Measurements from ENCODE around the gene PARD6B.

The PARD6B gene

DNA sequence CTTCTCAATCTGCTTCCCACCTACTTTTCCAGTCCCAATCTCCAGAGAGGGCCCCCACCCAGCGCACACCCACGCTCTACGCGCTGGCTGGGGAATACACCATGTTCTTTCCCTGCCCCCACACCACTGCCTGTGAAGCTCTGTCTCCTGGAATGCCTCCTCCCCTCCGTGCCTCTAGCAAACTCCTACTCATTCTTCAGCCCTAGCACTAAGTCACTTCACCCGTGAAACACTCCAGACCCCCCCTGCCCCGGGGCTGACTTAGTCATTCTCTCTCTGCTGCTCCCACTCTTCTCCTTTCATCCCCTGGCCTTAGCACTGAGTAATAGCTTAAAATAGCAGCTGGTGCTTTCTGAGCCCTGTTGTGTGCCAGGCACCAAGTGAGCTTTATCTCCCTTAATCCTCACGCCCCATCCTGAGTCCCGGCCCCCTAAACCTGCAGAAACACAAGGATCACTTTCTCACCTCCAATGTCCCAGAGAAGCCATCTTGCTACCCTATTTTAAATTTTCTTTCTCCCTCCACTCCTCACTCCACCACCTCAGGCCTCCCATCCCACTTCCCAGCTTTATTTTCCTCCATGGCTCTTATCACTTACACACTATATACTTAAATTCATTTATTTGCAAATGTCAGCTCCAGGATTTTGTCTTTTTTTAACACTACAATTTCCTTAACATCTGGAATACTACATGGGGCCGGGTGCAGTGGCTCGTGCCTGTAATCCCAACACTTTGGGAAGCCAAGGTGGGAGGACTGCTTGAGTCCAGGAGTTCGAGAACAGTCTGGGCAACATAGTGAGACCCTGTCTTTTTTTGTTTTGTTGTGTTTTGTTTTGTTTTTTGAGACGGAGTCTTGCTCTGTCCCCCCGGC lies 6.3 kb upstream of the PARD6B start:
- peak; percentile 88 for DNase-seq

DNA sequence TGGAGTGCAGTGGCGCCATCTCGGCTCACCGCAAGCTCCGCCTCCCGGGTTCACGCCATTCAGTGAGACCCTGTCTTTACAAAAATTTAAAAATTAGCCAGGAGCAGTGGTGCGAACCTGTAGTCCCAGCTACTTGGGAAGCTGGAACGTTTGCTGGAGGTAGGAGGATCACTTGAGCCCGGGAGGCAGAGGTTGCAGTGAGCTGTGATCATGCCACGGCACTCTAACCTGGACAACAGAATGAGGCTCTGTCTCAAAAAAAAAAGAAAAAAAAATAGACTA lies 5.7 kb upstream of the PARD6B start:
- DNase-seq, result no peak

DNA sequence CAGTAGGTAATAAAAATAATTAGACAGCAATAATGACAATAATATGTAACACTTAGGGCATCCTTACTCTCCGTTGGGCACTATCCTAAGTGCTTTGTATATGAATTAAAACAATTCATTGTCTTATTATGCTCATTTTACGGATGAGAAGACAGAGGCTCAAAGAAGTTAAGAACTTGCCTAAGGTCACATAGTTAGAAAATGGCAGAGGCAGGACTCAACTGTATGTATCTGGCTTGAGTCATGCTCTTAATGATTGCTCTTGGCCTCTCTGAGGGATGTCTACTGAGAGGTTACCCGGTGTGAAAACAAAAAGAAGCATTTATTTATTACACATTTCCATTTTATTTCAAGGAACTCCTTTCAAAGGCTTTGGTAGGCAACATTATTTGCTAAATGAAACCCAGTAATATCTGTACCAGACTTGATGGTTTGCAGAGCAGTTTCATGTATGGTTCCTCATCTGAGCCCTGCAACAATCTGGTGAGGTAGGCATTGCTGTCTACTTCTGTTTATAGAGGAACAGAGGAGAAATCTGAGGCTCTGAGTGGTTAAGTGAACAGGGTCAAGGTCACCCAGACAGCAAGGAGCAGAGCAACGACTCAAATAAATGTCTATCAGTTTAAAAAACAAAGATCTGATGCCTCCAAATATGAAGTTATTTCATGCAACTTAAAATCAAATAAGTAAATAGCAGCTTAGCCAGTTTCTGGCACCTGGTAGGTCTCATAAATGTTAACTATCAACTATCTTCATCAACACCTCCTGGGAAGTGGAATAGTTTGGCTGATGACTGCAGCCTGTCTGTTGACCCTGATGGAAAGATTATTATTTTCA lies 4.2 kb upstream of the PARD6B start:
- no peak for DNase-seq

DNA sequence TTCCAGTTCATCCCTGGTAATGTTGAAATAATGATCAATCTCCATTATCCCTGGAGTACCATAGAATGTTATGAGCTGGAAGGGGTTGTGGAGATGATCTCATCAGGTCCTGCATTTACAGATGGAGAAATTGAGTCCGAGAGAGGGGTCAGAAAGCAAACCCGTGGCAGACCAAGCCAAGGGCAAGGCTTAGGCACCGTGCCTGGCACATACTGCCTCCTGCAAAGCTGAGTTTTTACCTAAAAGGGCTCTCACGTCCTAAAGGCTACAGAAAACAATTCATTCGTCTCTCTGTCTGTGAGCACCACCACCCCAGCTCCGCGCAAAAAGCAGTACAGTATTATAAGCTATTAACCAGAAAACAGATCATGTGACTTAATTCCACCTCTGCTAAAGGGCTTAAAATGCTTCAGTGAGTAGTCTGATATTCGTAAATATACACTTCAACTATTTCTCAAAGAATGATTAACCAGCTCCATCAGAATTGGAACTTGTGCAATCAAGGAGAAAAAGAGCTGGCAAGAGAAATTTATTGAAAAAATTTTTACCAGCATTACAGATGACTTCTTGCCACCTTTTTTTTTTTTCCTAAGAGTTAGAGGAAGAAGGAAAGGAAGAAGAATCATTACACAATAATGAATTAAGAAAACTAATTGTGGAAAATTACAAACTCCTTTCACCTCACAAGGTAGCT lies 3.4 kb upstream of the PARD6B start:
- DNase-seq, result no peak

DNA sequence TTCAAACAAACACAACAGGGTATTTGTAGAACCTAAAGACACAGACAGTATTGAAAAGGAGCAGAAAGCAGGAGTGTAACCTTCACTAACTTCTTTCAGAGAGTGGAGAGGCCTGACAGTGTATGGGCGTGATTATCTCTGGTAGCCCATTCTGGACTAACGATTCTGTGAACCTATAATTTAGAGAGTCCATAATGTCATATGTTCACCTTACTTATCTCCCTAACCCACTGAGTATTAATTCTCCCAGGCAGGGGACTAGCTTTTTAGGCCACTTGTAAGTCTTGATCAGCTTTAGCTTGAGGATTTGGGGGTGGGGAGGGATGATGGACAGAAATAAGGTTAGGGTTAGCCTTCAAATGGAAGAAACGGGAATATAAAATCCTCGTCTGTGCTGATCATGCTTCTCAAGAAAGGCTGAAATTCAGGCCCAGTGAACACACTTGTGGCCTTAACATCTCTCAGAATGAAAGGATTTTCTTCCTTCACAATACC lies 2.8 kb upstream of the PARD6B start:
- no peak for DNase-seq

DNA sequence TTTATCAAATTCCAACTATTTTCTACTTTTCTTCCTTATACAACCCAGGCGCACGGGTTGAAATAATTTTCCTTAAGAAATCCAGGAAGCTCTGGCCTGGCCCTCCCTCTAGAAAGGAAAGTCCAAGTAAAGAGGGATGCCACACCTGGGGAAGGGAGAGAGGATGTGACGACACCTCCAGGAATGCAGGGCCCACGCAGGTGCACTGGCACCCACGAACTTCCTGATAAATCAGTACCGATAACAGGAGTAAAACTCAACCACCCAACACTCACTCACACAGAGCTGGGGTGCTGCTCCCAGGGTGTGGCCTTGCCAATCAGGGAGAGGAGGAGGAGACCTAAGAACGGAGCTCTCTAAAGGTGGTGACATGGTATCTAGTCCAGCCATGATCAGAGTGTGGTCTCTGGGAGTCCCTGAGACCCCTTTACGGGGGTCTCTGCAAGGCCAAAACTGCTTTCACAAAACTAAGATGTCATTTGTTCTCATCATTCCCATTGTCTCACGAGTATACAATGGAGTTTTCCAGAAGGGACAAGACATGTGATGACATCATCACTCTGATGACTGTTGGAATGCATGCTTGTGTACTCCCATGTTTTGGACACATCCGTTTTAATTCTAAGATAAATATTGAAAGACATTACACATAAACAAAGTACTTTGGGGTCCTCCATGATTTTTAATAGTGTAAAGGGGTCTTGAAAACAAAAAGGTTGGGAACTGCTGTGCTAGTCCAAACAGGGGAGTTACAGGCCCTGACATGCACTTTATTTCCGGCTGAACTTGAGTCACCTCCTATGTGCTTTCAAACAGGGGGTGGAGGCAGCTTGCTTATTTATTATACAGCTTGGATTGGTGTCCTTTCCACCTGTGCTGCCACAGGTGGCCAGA lies 2.2 kb upstream of the PARD6B start:
- DNase-seq, result no peak

DNA sequence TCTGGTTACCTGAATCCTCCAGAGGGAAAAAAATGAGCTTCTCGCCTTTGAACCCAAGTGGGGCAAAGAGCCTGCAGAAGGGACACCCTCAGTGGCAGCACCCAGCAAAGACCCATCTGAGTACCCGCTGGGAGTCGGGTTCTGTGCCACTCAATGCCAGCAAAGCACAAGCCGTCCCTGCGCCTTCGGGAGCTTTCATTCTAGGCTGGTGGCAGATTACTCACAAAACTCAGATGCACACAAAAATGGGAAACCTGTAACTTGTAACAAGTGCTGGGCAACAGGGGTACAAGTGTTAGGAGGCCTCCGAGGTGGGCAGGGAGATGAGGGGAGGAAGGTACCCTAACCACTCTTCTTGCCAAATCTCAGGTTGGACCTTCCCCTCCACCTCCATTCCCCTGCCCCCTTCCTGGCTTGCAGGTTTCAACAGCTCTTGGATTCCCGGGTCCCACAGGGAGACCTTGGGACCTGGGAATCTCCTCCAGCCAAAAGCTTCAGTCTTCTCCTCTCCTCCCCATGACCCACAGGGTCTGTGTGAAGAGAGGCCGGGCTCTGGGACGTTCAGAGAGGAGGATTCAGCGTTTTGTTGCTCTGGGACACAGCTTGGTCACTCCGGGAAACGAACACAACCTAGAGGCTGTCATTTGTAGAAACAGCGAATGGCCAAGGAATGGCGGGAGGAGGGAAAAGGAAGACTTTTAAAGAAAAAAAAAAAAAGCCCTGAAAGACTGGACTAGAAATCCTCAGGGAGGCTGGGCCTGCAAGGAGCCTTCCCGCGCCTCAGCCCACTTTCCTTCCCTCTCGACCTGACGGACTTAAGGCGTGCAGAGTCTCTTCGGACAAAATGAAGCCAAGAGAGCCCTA lies 1.2 kb upstream of the PARD6B start:
- DNase-seq, result no peak

DNA sequence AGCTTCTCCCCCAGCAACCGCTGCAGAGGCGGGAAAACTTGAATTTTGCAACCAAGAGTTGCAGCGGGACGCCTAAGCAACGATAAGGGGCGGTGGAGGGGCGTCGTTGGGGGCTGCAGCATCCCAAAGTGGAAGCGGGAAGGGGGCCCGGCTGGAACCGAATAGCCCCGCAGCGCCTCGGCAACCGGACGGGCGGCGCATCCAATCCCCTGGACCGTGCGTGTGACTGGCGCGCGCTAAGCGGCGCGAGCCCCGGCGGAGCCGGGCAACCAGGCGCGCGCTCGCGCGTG lies 670 bp upstream of the PARD6B start:
- no peak for DNase-seq

DNA sequence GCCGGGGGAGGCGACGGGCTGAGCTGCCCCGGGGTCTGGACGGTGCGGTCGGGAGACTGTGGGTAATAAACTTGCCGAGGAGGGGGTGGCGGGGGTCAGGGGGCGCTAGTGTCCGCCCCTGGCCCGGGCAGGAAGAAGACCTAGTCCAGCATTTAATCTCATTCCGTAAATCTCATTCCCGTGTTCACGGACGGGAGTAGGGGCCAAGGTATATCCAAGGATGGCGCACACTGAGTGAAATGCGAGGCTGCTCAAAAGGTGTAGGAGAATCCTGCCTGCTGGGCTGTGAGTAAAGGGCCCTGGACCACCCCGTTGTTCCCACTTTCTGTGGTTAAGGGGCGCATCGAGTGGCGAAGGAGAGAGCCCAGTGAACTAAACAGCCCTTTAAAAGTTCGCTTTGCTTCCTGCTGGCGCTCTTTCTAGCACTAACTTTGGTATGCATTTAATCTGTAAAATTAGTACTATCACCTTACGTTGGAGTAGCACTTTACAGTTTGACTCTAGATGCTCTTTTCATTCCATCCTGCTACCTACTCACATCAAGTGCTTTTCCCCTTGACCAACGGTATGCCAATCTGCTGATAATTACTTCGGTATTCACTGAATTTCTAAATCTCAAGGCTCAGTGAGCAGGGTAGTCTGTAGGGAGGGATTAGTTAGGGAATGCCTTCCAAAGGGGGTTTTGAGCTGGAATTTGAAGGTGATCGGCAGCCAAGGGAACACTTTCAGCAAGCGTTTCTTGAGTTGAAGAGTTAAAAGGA lies 730 bp downstream of the PARD6B start:
- no peak for DNase-seq

DNA sequence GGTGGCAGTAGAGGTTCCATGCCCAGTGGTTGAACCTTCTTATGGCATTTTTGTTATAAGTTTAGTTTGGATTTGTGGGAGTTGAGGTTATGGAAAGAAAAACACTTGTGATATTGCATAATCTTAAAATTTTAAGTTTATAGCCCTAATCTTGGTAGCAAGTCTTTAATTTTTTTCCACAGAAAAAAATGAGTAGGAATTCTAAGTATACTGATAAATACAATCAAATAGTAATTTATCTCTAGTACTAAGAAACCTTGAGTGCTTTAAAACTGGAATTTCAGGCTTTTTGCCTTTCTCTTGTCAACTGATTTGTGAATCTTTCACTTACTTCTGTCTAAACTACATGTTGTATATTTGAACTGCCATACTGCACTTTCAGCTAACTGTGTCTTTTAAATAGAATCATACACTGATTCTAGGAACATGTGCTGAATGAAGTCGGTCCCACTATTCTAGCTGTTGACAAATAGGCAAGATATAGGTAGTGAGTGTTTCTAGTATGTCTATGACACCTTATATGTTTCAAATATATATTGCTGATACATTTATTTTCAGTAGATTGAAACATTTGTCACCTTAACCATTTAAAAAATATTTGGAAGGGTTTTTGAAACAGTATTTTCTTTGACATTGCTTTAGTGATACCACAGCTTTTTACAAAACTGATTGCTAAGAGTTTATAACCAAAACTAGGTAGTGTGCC lies 2.4 kb downstream of the PARD6B start:
- no peak for DNase-seq

DNA sequence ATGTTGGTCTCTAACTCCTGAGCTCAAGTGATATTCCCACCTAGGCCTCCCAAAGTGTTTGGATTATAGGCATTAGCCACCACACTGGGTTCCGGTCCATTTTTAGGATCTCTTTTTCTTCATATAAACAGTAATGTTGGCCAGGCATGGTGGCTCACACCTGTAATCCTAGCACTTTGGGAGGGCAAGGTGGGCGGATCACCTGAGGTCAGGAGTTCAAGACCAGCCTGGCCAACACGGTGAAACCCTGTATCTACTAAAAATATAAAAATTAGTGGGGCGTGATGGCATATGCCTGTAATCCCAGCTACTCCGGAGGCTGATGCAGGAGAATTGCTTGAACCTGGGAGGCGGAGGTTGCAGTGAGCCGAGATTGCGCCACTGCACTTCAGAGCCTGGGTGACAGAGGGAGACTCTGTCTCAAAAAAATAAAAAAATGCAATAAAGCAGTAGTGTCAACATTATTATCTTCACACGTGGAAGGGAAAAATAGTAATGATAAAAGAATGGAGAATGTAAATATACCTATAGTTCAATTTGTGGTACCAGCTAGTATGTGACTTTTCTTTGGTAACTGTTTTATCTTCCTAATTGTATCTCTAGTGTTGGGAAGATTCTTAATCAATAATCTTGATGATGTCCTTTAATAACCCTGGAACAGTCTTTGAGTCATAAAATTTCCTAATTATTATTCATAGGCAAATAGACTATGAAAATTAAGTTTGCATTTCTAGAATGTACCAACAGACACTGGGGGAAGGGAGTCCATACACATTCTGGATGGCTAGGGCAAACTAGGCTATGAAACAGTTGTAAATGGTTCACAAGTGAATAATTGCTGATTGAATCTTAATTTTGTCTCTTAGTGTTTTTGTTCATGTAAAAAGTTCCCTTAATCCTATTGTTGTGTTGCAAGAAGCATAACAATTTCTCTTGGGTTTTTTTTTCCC lies 3.6 kb downstream of the PARD6B start:
- DNase-seq, result no peak

DNA sequence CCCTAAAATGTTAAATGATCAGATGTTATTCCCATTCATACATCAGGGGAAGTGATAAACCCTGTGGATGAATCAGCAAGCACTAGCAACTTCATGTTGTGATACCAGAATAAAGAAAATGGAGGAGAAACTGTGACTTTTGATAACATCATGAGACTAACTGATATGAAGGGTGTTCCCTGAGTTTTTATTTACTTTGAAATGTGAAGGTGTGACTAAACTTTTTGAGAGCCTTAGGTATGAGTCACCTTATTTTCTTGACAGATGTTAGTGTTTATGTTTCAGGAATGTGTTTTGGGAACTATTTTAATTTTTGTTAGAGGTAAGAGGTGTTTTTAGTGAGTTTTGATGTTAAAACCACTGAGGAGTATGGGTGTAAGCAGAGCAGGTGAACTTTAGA lies 4.4 kb downstream of the PARD6B start:
- DNase-seq, result no peak

DNA sequence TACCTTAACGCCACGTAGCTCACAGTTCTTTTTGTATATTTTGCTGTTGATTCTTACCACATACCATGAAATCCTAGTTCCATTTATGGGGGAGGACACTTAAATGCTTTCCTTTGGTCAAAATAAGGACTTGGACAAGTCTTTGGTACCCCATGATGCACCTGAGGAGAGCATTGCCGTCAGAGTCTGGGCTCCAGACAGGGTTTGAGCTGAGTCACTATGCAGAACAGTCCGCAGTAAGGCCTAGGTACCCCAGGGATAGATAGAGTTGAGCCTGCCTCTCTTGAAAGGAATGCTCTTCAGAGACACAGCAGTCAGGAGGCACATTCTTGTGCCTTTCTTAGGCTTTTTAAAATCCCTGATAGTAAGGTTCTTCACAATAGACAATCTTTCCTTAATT lies 6.0 kb downstream of the PARD6B start:
- DNase-seq, result no peak

DNA sequence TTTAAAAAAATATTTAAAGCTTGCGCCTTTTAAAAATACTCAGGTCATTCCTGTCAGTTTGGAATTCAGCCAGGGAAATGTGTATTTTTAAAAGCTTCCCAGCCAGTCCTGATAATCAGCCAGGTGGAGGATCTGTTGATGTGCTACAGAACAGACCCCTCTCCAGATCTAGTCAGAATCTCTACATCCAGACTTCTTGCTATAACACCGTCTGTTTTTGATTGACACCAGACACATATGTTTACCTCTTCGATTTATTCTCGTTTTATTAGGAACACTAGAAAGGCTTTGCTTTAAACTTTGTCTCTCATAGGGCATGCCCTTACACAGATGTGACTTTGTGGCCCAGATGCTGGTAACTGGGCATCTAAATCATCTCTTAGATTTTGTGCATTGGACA lies 11.7 kb downstream of the PARD6B start:
- DNase-seq, result no peak

DNA sequence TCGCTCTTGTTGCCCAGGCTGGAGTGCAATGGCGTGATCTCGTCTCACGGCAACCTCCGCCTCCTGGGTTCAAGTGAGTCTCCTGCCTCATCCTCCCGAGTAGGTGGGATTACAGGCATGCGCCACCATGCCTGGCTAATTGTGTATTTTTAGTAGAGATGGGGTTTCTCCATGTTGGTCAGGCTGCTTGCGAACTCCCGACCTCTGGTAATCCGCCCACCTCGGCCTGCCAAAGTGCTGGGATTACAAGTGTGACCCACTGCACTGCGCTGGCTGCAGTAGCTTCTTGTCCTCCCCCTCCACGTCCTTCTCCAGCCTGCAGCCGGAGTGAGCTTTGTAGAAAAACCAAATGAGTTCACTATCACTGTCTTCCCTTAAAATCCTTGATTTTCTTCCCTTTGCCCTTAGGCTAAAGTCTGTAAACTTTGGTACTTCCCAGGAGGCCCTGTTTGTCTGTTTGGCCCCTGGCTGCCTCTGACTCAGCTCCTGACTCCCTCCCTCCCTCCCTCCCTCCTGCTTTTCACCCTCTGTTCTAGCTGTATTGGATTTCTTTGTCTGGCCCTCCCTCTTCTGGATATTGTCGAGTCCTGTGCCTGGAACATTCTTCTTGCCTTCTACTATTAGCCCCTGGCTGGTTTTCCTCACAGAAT lies 12.9 kb downstream of the PARD6B start:
- no peak for DNase-seq

DNA sequence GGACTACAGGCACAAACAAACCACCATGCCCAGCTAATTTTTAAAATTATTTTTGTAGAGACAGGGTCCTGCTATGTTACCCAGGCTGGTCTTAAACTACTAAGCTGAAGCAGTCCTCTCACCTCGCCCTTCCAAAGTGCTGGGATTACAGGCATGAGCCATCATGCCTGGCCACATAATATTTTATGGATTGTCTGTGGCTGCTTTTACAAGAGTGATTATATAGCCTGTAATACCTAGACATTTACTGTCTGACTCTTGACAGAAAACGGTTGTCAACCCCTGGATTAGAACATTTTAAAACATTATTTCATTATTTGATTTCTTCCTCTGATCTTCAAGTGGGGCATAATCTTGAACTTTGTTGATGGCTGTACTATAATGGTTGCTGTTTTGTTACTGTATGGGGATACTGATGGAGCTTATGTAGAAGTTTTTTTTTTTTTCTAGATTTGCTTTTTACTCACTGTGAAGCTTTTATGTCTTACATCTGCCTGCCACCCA lies 14.3 kb downstream of the PARD6B start:
- no peak for DNase-seq

DNA sequence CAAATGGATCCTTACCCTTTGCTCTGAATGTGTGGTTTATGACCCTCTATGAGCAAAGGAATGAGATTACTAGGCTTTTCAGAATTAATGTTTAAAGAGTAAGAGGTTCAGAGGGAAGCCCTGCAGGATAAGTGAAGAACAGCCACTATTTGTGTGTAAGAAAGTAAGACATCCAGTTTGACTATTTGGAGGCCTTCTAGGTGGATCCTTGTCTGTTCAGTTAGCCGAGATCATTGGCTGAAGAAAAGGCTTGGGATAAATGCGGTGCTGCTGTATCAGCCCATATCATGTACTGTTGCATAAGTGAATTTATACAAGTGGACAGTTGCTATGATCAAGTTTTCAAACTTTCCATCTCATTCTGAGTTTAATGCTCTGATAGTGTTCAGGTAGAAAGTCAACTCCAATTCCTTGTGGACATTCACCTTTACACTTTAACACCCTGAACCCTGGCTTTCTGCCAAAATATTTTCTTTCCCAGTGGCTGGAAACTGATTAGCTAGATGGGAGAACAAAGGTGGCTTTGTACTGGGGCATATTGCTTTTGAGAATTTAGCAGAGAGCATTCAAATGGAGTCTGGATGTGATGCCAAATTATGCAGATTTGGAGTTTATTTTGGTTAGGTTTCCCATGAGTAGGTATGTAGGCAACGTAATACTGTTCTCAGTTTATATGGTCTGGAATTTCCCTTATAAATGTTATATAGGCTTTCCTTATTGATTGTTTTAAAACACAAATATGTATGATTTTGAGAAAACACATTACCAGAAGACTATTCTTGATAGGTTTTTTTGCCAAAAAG lies 15.0 kb downstream of the PARD6B start:
- no peak for DNase-seq

DNA sequence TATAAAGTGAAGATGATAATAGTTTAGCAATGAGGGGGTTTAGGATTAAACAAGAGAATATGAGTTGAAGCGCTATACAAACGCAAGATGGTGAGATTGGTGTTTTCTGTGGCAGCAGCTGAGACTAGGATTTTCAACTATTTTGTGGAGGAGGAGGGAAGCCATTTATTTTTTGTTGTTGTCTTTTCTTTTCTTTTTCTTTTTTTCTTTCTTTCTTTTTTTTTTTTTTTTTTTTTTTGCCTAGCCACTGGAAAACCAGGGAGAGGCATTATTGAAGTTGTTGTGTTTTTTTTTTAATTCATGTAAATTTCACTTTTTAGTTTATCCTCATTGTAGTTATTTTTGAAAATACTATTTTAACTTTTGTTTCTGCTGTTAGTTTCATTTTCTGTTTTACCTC lies 15.9 kb downstream of the PARD6B start:
- no peak for DNase-seq
